GM21786 (cell line): ENCODE measurements around the gene RC3H2.
"Not testable (repeated sequence)": the region's sequence is repeated elsewhere in the genome, so short reads cannot be mapped to it uniquely, and the experiment has no call there.

Experiments
- ATAC-seq: cut with Tn5 transposase; IDR thresholded peaks from one replicate; pipeline ENCODE4 v1.9.1; 2021; ENCODE audit not compliant: unreplicated experiment

RC3H2 gene

GRCh38 chr9:122929796-122930354 lies 24.7 kb upstream of the RC3H2 start:
- ATAC-seq, result no peak

DNA sequence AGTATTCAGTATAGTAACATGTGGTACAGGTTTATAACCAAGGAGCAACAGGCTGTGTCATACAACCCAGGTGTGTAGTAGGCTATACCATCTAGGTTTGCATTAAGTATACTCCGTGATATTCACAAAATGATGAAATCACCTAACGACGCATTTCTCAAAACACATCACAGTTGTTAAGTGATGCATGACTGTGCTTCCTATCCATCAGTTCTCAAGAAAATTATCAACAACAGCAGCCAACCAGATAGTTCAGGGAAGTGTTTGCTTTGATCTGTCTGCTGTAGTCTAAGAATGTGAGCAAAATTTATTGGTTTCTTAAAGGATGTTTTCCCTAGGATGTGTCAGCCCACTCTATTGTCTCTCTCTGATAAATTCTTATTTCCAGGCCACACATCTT lies 18.8 kb upstream of the RC3H2 start:
- ATAC-seq, result no peak

DNA sequence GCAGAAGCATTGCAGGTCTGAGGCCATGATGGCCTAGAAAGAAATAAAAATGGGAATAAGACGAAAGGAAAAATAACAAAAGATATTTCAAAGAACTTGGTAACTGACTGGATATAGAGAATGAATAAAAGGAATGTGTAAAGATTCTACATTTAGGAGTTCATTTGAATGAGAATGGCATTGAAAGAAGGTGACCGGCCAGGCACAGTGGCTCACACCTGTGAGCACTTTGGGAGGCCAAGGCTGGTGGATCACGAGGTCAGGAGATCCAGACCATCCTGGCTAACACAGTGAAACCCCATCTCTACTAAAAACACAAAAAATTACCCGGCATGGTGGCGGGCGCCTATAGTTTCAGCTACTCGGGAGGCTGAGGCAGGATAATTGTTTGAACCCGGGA lies 17.6 kb upstream of the RC3H2 start:
- ATAC-seq, result no peak

- ATAC-seq, result no peak
Observed at GRCh38 chr9:122918310-122918709, 13.2 kb upstream of the RC3H2 start.

DNA sequence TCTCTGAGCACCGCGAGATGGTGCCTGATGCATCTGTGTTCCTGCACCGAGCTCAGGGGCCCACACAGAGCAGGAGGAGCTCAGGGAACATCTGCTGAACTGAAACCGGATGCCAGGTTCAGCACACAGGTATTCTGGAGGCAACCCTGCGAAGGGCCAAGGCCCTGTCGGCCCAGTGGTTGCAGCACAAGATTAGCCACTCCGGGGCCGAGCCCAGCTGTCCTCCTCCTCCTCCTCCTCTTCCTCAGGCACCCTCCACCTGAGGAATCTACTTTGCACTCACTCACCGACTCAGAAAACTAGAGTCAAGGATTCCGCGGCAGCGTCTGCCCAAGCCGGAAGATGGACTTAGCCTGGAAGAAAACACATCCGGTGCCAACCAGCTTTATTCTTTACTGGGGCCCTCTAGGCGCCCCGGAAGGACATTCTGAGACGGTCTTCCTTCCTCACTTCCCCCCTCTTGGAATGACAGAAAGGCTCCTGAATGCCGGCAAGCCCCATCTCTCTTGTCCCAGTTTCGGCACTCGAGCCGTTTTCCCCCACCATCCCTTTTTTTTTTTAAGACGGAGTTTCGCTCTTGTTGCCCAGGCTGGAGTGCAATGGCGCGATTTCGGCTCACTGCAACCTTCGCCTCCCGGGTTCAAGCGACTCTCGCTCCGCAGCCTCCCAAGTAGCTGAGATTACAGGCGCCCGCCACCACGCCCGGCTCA lies 8.0 kb upstream of the RC3H2 start, which contains the start of gene ZBTB6:
TSS of gene ZBTB6 (minus strand) at position 360 of the 710 bp plus-strand sequence. CDS start 1,251 bp downstream, outside the sequence.
- ATAC-seq, result peak; percentile 99

DNA sequence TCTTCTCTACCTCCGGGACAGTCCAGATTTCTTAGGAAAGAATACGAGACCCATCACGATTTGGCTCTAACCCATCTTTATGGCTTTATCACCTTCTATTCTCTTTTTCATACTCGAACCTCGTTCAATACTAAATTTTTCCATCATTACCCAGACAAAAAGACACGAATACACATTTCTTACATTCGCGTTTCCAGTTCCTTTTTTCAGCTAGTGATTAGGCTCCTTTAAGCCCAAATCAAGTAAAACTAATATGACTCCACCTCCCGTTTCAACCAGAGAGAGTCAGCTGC lies 7.5 kb upstream of the RC3H2 start:
- ATAC-seq, result no peak

- not testable (repeated sequence) for ATAC-seq
Observed at GRCh38 chr9:122906122-122906521, 963 bp upstream of the RC3H2 start.

GRCh38 chr9:122904466-122904822 lies 715 bp downstream of the RC3H2 start:
- peak; percentile 21 for ATAC-seq

DNA sequence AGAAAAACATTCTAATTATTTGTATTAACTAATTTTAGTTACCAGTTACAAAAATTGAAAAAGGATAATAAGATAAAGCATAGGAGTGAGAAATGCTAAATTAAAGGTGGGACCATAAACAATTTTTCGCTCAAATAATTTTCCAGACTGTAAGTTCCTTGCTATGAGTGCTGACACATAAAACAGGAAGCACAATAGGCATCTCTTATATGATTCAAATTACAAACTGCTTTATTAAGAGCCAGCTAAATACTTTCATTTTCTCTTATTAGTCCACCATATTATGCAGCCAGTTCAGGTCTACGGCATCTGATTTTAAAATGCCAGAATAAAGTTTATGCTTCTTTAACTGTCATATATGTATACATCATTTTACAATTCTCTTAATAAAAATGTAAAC lies 4.4 kb downstream of the RC3H2 start:
- ATAC-seq, result no peak

DNA sequence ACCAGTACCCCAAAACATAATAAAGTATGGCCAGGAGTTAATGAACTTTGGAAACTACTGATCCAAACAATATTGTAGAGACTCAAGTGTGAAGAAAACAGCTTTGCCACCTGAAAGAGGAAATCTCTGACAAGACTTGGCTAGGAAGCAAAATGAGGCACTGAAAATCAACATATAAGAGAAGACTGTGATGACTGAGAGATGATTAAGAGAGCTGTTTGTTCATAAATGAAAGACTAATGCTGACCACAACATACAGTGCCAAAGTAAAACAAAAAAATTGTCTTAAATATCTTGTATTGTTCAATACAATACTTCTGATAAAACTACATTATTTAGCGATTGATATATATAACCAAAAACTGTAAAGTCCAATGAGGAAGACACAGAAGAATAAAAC lies 7.2 kb downstream of the RC3H2 start:
- no peak for ATAC-seq

DNA sequence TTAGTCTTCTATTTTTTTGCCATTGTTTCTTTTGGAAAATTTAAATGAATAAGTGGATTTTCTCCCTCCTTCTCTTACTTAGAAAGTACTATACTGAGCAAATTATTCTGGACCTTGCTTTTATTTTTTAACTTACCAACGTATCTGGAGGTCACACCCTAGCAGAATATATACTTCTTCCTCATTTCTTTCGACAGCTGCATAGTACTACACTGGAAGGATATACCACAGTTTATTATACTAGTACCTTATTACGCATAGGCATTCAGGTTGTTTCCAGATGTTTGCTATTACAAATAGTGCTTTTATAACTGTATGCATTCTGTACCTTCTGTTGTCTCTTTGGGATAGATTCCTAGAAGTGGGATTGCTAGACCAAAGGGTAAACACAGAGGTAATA lies 16.7 kb downstream of the RC3H2 start:
- no peak for ATAC-seq

- ATAC-seq, result no peak
Observed at GRCh38 chr9:122883125-122883524, 22.0 kb downstream of the RC3H2 start.

DNA sequence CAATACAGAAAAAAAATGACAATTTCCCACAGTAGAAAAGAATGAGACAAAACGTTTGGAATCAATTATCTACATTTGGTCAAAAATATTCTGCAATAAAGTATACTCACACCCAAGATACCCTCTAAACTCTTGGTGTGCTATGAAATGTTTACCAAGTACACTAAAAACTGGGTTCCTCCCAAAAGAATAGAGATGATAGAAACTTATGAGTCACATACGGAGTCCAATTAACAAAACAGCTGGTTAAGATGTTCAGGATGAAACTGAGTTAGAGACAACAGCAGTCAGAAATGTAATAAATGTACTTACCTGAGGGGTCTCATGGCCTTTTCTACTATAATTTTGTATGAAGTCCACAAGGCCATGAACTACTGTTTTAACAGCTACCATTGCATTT lies 25.7 kb downstream of the RC3H2 start:
- no peak for ATAC-seq

DNA sequence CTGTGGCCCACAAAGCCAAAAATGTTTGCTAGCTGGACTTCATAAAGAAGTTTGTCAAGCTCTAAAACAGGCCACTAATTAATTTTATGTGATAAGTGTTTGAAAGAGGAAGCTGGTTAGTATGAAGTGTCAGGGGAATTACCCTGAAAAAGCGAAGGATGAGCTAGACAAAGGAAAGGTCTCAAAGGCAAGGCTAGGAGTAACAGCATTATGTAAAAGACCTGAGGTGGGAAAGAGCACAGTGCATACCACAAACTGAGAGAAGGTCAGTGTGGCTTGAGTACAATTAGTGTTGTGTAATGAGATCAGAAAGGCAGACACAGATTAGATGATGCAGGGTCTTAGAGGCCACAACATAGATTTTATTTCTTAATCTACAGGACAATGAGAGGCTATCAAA lies 29.6 kb downstream of the RC3H2 start:
- no peak for ATAC-seq

- ATAC-seq, result not testable (repeated sequence)
Observed at GRCh38 chr9:122867276-122867675, 37.9 kb downstream of the RC3H2 start.

DNA sequence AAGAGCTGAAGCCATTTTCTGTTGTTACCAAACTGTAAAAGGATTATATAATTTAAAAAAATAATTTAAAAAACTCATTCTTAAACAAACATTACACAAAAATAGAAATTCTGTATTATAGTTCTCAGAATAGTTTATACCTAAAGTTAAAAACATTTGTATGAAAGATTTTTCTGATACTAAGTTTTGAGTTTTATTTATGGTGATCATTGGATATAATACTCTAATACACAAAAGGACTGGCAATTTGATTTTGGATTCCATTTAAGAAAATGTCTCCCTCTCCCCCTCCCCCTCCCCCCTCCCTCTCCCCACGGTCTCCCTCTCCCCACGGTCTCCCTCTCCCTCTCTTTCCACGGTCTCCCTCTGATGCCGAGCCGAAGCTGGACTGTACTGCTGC lies 39.1 kb downstream of the RC3H2 start:
- no peak for ATAC-seq

DNA sequence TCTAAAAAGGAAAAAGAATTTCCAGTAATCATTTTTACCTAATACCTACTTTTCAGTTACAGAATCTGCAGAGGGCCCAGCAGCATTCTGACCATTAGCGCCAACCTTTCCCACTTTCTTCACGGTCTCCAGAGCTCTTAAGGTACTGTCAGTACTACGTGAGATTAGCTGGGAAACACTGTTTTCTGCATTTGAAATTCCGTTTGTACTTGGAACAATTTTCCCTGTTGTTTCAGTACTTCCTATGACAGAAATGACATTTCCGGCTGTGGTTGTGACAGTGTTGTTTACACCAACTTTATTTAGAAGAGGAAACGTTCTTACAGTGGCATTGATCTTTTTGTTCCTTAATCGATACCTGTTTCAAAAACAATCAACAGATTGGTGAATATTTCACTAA lies 39.9 kb downstream of the RC3H2 start:
- ATAC-seq, result no peak

GRCh38 chr9:122863407-122863806 lies 41.8 kb downstream of the RC3H2 start:
- ATAC-seq, result no peak

- no peak for ATAC-seq
Observed at GRCh38 chr9:122860319-122861142, 44.6 kb downstream of the RC3H2 start.

GRCh38 chr9:122857815-122858214 lies 47.3 kb downstream of the RC3H2 start:
- ATAC-seq, result no peak

- not testable (repeated sequence) for ATAC-seq
Observed at GRCh38 chr9:122852085-122852786, 52.9 kb downstream of the RC3H2 start.
